ENCODE data around the gene DDIT4L. TPM values are rescaled to one million over a fixed set of nuclear protein-coding genes. Genes with fewer than 3 reads are reported as not detected.

DDIT4L gene
- total RNA-seq, result 4.8 to 6.9 TPM (median 6.0 TPM) in 3 replicates

DNA sequence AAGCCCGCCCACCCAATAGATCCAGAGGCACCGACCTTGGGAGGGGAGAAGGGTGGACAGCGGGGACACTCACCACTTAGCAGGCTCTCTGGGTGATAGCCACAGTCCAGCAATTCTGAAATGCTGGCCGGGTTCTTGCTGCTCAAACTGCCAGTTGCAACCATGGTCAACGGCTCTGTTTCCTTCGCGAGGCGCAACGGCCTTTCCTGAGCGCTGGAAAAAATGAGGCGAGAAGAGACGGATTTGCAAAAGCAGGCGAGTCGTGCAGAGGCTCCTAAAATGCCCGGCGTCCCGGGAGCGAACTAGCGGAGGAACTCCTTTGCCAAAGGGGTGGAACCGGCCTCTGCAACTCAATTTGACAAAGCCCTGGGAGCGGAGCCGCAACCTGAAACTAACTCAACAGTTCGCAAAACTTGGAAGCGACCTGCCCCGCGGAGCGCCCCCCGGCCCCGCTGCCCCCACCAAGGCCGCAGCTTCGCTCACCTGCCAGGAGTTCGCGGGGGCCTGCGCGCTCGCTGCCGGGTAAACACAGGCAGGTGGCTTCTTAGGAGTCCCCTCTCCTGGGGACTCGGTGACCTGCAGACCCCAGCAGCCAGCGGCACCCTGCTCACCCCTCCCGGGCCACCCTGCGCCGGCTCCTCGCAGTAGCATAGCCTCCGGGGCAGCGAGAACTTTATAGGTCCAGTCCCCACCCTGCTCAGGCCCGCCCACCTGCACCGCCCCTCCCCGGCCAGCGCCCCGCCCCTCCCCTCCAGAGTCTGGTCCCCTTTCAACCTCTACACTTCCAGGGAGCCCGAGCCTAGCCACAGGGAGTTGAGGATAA is at the start of gene DDIT4L:
Gene DDIT4L (minus strand): TSS at position 649 of the 823 bp plus-strand sequence. CDS start 485 bp downstream, at position 164.
- Mint-ChIP-seq H3K36me3 (peaks cover 3% of the 10 kb centered on the region), H3K27ac (peak within 1 kb of the TSS; percentile 26), H3K9me3 (no peaks in the 10 kb centered on the region), H3K4me3 (peak within 1 kb of the TSS; percentile 75), H3K27me3 (ENCODE audit: low read depth) (peaks cover 44% of the 10 kb centered on the region), H3K4me1 (peaks cover 23% of the 10 kb centered on the region)
- DNase-seq (ENCODE audit: low spot score in 2 of 2, unreplicated experiment in 2 of 2), result peak in 1 of 2 experiments; percentile 55
- TF ChIP-seq, protein P1, sequence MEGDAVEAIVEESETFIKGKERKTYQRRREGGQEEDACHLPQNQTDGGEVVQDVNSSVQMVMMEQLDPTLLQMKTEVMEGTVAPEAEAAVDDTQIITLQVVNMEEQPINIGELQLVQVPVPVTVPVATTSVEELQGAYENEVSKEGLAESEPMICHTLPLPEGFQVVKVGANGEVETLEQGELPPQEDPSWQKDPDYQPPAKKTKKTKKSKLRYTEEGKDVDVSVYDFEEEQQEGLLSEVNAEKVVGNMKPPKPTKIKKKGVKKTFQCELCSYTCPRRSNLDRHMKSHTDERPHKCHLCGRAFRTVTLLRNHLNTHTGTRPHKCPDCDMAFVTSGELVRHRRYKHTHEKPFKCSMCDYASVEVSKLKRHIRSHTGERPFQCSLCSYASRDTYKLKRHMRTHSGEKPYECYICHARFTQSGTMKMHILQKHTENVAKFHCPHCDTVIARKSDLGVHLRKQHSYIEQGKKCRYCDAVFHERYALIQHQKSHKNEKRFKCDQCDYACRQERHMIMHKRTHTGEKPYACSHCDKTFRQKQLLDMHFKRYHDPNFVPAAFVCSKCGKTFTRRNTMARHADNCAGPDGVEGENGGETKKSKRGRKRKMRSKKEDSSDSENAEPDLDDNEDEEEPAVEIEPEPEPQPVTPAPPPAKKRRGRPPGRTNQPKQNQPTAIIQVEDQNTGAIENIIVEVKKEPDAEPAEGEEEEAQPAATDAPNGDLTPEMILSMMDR (IDR thresholded peaks at IDR 0.05; ENCODE audit: unreplicated experiment), result no peak

DNA sequence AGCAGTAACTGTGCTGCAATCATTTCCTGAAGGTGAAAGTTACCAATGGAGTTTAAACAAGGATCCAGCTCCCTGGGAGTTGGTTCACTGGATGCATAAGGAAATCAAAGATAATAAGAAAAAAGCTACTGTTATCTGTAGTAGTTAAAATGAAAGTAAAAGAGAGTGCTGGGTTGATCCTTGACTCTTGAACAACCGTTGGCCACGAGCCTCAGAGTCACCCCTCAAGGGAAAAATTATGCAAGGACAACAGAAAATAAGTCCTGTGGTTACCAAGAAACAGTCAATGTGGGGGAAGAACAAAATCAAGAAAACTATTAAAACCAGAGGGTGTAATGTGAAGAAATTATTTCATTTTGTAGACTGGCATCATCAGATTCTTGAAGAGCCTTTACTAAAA is 49.7 kb upstream of the DDIT4L start:
- DNase-seq (ENCODE audit: low spot score in 2 of 2, unreplicated experiment in 2 of 2), result no peak
- TF ChIP-seq, protein P1 (IDR thresholded peaks at IDR 0.05; ENCODE audit: unreplicated experiment), result no peak
- no peak overlapping the region for H3K4me3 Mint-ChIP-seq
- H3K36me3 Mint-ChIP-seq, result no peaks in the 10 kb centered on the region
- H3K27me3 Mint-ChIP-seq (ENCODE audit: low read depth), result no peaks in the 10 kb centered on the region
- no peaks in the 10 kb centered on the region for H3K4me1 Mint-ChIP-seq
- no peak overlapping the region for H3K27ac Mint-ChIP-seq
- peaks cover 42% of the 10 kb centered on the region for H3K9me3 Mint-ChIP-seq

GRCh38 chr4:100224721-100225120 is 34.5 kb upstream of the DDIT4L start:
- Mint-ChIP-seq H3K9me3 (peaks cover 69% of the 10 kb centered on the region), H3K36me3 (peaks cover 3% of the 10 kb centered on the region), H3K27ac (no peak overlapping the region), H3K4me1 (no peaks in the 10 kb centered on the region), H3K27me3 (ENCODE audit: low read depth) (no peaks in the 10 kb centered on the region), H3K4me3 (no peak overlapping the region)
- DNase-seq (ENCODE audit: low spot score in 2 of 2, unreplicated experiment in 2 of 2), result no peak
- TF ChIP-seq, protein P1 (IDR thresholded peaks at IDR 0.05; ENCODE audit: unreplicated experiment), result no peak

DNA sequence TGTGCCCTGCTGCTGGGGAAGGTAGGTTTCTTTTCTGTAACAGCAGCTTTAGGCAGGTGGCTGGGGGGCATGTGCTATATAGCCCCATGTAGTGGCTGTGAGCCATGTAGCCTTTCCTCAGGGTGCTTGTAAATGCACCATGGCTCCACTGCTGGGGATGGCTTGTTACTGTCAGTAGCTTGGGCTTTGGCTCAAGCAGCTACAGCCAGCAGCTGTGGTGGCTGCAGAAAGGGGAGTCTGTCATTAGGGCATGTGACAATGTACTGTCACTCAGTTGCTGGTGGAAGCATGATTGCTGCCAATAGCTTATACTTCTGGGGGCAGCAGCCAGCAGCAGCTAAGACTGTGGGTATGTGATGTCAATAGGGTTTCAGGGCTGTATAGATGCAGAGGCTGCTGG is 33.9 kb upstream of the DDIT4L start:
- H3K36me3 Mint-ChIP-seq, result peaks cover 3% of the 10 kb centered on the region
- TF ChIP-seq, protein P1 (IDR thresholded peaks at IDR 0.05; ENCODE audit: unreplicated experiment), result no peak
- H3K4me1 Mint-ChIP-seq, result no peaks in the 10 kb centered on the region
- no peak overlapping the region for H3K4me3 Mint-ChIP-seq
- H3K9me3 Mint-ChIP-seq, result peaks cover 69% of the 10 kb centered on the region
- H3K27ac Mint-ChIP-seq, result no peak overlapping the region
- no peaks in the 10 kb centered on the region for H3K27me3 Mint-ChIP-seq (ENCODE audit: low read depth)
- DNase-seq (ENCODE audit: low spot score in 2 of 2, unreplicated experiment in 2 of 2), result no peak

DNA sequence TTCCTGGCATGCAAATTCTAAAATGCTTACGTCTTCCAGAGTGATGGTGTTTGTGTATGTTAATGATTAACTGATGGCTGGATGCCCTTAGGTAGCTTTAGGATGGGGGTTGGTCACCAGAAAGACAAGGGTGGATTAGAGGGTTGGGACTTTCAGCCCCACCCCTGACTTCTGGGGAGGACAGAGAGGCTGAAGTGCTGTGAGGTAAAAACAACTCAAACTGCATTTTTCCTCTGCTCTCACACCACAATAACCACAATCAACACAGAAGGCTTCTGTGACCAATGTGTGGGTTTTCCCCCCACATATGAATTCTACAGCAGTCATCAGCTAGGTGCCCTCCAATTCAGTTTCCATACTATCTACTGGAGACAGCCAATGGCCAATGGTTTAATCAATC is 18.7 kb upstream of the DDIT4L start:
- H3K27me3 Mint-ChIP-seq (ENCODE audit: low read depth), result no peaks in the 10 kb centered on the region
- no peak overlapping the region for H3K27ac Mint-ChIP-seq
- TF ChIP-seq, protein P1 (IDR thresholded peaks at IDR 0.05; ENCODE audit: unreplicated experiment), result no peak
- no peak overlapping the region for H3K4me3 Mint-ChIP-seq
- H3K36me3 Mint-ChIP-seq, result no peaks in the 10 kb centered on the region
- H3K9me3 Mint-ChIP-seq, result no peaks in the 10 kb centered on the region
- no peak for DNase-seq (ENCODE audit: low spot score in 2 of 2, unreplicated experiment in 2 of 2)
- no peaks in the 10 kb centered on the region for H3K4me1 Mint-ChIP-seq

All from mesothelial cell of epicardium (in vitro differentiated cells).